Measurements from ENCODE around the gene PIH1D2.

GRCh38 chr11:112050721-112051120 lies 23.1 kb downstream of the PIH1D2 start:
- TF ChIP-seq CTCF (IDR thresholded peaks at IDR 0.05; ENCODE audit: low read length) (no peak), EZH2phosphoT487 (IDR thresholded peaks at IDR 0.05; ENCODE audit: low read length) (no peak)
